NCI-H1105 treated with DMSO at 0.1 percent for 48 hours (cell line): Measurements from ENCODE around the gene TMEM132D.

ENCODE experiments used
- DNase-seq: peaks from one replicate; lab custom pipeline; 2025; lab: John Stamatoyannopoulos, UW

TMEM132D gene

DNA sequence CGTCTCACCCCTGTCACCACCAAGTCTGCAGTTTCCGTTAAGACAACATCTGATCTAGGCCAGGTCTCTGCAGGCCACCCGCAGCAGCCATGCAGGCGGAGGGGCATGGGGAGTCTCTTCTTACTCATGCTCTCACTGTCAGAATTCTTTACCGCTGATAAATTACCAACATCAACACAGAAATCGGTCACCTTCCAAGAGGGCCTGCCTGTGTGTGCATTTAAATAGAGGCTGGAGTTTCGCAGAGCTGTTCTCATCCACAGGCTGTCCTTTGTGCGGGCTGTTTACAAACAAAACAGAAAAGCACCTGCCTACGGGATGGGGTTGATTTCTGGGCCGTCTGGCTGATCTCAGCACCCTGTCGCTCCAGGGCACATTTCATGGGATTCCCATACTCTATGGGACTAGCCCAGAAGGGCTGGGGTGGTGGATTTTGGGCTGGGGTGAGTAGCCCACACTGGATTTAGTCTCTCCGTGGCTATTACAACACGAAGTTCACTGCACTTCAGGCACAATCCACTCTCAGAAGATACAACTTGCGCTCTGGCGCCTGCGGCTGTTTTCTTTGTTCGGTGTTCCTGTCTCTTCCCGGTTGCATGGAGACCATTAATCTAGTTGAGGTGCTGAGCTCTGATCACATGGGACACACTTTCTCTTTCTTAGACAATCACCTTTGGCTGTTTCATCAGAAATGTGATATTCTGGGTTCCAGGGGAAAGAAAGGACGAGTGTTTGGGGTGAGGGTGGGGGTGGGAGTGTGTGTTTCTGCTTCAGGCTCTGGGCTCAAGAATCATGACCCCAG is 719.5 kb downstream of the TMEM132D start:
- DNase-seq: no peak

GRCh38 chr12:129179941-129180553 is 723.8 kb downstream of the TMEM132D start:
- no peak for DNase-seq

DNA sequence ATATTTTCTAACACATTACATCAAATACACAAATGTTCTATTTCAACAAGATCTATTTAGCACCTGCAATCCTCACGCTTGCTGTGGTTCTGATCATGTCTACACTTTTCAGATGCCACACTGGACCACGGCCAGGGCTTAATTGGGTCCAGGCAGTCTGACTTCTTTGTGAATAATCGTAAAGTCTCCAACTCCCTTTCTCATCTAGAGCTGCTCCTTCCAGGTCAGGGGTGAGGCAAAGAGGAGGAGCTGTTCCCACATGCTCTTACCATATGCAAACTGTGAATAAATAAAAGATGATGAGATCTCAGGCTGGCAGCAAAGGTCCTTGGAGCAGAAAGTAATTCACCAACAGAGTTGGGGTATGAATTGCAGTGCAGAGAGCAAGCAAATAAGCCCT is 733.9 kb downstream of the TMEM132D start:
- DNase-seq: no peak

- DNase-seq: no peak
Observed at GRCh38 chr12:129163861-129164260, 740.0 kb downstream of the TMEM132D start.

GRCh38 chr12:129163461-129163860 is 740.4 kb downstream of the TMEM132D start:
- DNase-seq: no peak

DNA sequence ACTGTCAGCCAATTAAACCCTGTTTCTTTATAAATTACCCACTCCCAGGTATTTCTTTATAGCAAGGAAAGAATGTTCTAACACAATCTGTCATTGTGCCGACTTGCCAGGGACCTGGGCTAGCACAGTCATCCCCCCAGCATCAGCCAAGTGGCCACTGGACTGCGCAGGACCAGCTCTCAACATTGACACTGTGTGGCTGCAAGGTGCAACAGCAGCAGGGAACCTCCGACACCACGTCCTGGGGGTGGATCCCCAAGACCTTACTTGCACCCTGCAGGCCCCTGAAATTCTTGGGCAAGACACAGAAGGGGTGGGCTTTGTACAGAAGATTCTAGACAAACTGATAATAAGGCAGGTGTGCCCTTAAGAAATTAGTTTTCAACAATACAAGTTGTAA is 741.0 kb downstream of the TMEM132D start:
- no peak for DNase-seq

DNA sequence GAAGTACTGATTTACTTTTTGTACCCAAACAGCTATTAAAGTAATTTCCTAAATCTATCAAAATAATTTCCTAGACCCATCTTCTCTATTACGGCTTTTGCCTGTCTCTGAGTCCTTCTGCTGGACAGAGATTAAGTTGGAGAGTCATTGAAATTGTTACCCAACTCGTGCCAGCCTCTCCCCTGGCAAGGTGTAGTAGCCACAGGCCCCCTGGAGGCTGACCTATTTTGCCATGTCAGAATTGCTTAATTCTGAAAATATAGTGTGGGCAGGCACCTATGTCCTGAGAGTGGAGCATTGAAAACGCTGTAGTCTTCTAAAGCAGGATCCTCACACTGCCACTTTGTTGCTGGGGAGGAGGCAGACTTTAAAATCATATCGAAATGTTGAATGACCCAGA is 742.3 kb downstream of the TMEM132D start:
- no peak for DNase-seq

DNA sequence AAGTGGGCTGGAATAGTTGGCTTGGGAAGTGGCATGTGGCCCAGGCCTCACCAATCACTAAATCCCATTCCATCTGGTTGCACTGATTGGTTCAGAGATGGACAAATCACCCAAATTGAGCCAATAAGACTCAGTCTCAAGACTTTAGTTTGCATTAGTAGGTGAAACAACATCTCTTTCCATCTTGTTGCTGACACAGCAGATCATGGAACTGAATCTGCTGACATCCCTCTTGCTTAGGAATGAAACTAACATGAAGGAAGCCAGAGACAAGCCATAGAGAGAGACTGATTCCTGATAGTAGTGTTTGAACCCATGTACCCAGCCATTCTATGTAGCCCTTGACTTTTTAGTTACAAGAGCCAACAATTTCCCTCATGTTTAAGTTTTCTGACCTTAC is 743.5 kb downstream of the TMEM132D start:
- no peak for DNase-seq

GRCh38 chr12:129152351-129153104 is 751.3 kb downstream of the TMEM132D start:
- no peak for DNase-seq

- DNase-seq: no peak
Observed at GRCh38 chr12:129150721-129151120, 753.1 kb downstream of the TMEM132D start.

GRCh38 chr12:129145381-129145780 is 758.4 kb downstream of the TMEM132D start:
- peak; percentile 4 for DNase-seq

DNA sequence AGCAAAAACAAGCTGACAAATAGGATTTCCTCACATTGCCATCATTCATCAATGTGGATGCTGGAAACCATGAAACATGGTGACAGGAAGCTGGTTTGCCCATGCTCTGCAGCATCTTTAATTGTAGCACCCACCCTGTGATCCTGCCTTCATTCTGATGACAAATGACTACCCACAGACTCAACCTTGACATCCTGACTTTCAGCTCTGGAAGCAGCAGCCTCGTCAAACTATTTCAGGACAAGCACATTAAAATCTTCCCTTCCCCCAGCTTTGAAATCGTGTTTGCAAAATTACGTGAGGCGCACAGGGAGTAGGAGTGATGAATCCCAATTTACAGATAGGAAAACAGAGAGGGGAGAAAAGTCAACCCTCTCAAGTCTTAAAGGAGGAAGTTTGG is 765.0 kb downstream of the TMEM132D start:
- no peak for DNase-seq

GRCh38 chr12:129136694-129137325 is 767.0 kb downstream of the TMEM132D start:
- no peak for DNase-seq

DNA sequence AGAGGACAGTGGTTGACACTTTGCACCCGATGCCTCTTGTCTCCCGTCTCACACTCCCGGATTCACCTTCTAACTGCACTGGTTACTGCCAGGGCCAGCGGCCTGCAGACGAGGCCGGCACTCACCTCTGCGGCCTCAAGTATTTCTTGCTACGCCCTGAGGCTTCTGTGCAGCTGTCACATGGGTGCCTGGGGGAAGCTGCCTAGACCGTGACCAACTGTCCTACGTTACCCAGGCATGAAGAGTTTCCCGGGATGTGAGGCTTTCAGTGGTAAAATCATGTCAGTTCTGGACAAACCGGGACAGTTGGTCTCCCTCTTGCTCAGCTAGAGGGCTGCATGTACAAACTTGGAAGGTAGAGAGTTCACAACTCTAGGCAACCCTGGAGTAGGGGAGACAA is 776.1 kb downstream of the TMEM132D start:
- no peak for DNase-seq

- peak; percentile 38 for DNase-seq
Observed at GRCh38 chr12:129127211-129127610, 776.6 kb downstream of the TMEM132D start.

- DNase-seq: no peak
Observed at GRCh38 chr12:129119537-129119936, 784.3 kb downstream of the TMEM132D start.

GRCh38 chr12:129115558-129115957 is 788.3 kb downstream of the TMEM132D start:
- DNase-seq: no peak

- DNase-seq: no peak
Observed at GRCh38 chr12:129110575-129110974, 793.2 kb downstream of the TMEM132D start.

GRCh38 chr12:129109174-129110001 is 794.4 kb downstream of the TMEM132D start:
- DNase-seq: no peak

DNA sequence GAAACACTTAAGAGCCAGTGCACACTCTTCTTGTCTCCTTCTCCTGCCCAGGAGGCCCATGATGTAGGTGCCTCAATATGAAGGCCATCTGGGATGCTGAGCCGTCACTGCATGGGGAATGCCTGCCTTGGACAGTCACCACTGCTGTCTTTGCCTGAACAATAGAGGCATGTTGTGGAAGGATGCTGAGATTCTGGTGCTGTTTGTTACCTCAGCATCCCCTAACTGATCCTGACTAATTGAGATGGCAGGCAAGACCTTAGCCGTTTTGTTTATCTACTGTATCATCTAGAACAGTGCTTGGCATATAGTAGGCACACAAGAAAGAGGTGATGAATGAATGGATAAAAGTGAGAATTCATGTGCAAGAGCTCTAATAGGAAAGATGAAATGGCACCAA is 797.1 kb downstream of the TMEM132D start:
- DNase-seq: no peak

- no peak for DNase-seq
Observed at GRCh38 chr12:129103231-129103630, 800.6 kb downstream of the TMEM132D start.

DNA sequence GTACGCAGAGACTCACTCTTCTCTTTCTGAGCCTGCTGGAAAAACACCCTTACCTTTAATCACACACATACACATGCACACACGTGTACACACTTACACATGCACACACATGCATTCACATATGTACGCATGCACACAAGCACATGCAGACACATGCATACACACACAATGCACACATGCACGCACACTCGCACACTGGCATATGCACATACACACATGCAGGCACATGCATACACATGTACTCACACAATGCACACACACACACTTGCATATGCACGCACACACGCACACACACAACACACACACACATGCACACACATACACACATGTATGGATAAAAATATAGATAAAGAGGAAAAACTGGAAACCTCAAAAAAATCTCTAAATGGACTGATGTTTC is 801.6 kb downstream of the TMEM132D start:
- no peak for DNase-seq
